K562 (cell line): ENCODE data around the gene PKDCC. TPM values are rescaled to one million over a fixed set of nuclear protein-coding genes. Genes with fewer than 3 reads are reported as not detected.

Experiments used
- CCNT2 ChIP-seq: IDR thresholded peaks from 2 replicates; pipeline ENCODE4 v1.6.1; 2011; ENCODE audit warnings: borderline replicate concordance, low read depth, mild to moderate bottlenecking, moderate library complexity, mixed read lengths, low read length; ENCODE audit not compliant: insufficient read length; ENCODE audit errors: extremely low read depth
- HIVEP1 ChIP-seq: fragments of 250-450 bp; sonication (Bioruptor Pico); IDR thresholded peaks from 2 replicates; pipeline ENCODE4 v1.4.0; 2020; ENCODE audit warnings: mild to moderate bottlenecking
- L3MBTL2 ChIP-seq: fragments of 450-650 bp; IDR thresholded peaks from 2 replicates; pipeline ENCODE4 v1.6.1; 2016; ENCODE audit warnings: mild to moderate bottlenecking, moderate library complexity
- MGA ChIP-seq: fragments of 450-650 bp; IDR thresholded peaks from 2 replicates; pipeline ENCODE4 v1.6.1; 2016; ENCODE audit warnings: mild to moderate bottlenecking, moderate library complexity
- REST ChIP-seq, 2 experiments: fragments of 450-650 bp; formaldehyde crosslinking in 1 of 2; IDR thresholded peaks; 2 replicates each; pipeline versions ENCODE4 v1.4.0 to v1.6.1; 2014 to 2020; ENCODE audit warnings: mild to moderate bottlenecking in 2 of 2, borderline replicate concordance in 1 of 2, low read depth in 1 of 2
- polyA plus RNA-seq, 8 experiments: library from polyadenylated mRNA; depleted of rRNA in 4 of 8; stranded (reverse) in 5 of 8; unstranded in 3 of 8; fragments of >200 nt; fragmentation: Nextera tagmentation in 2 of 8; fragmentation: Illumina TruSeq in 1 of 8; extraction: Ambion mirVana in 2 of 8; extraction: Trizol in 1 of 8; gene quantifications; 2 replicates each; pipeline versions ENCODE4 v1.2.1 to v1.2.3, GENCODE V29; 2011 to 2014; ENCODE audit warnings: inconsistent platforms in 1 of 8, missing spikeins in 1 of 8
- total RNA-seq, 7 experiments: library from RNA; depleted of rRNA in 6 of 7; stranded (reverse); fragments of >200 nt in 6 of 7; fragmentation: Illumina TruSeq in 2 of 7; extraction: Trizol in 2 of 7; gene quantifications; 2 replicates each; pipeline versions ENCODE4 v1.2.1 to v1.2.3, GENCODE V29; 2011 to 2021; ENCODE audit warnings: low replicate concordance in 1 of 7

The PKDCC gene
- total and polyA plus RNA-seq, 9 of the 15 experiments (the other 6 are each of a cell fraction or from before 2014, with no cell fraction given), result 0.62 to 14.8 (median 1.3) TPM; not detected in 2

- TF ChIP-seq MGA (no peak), L3MBTL2 (no peak), REST (IDR thresholded peaks at IDR 0.05; ENCODE audit: borderline replicate concordance) (peak; percentile 61), REST (CRISPR knock-in tag; IDR thresholded peaks at IDR 0.05; ENCODE audit: low read depth) (no peak), HIVEP1 (no peak), CCNT2 (no peak)
Measured at GRCh38 chr2:42089340-42089925, 41.6 kb downstream of the PKDCC start (continued).
